Kidney (tissue), 14 donors: ENCODE measurements around the gene SLFN5. TPM values are rescaled to one million over a fixed set of nuclear protein-coding genes. Genes with fewer than 3 reads are reported as not detected.
A peak's percentile ranks its signal among the peaks of the same experiment; 100 is the strongest.

Experiments used
- DNase-seq, 5 donors: peaks; one replicate each; pipeline ENCODE4 v3.0.0-alpha.2; 2013 to 2020
- FAIRE-seq: peaks from 2 replicates; lab custom pipeline; 2012; peaks lifted over from hg19 to GRCh38; lab: Jason Lieb, UNC
- H3K27ac ChIP-seq, 2 donors: one replicate each; pipeline ENCODE4 v1.7.0; 2013; ENCODE audit warnings: low read depth in 2 of 2, low read length in 2 of 2, inconsistent platforms in 1 of 2
- H3K27me3 ChIP-seq: one replicate; pipeline ENCODE4 v1.7.1; 2013; ENCODE audit warnings: low read length, inconsistent platforms; ENCODE audit not compliant: control insufficient read depth, insufficient read depth
- H3K36me3 ChIP-seq, 3 donors: one replicate each; pipeline versions ENCODE4 v1.7.0 to v1.7.1; 2013; ENCODE audit warnings: low read length in 3 of 3, control low read depth in 1 of 3, inconsistent platforms in 1 of 3; ENCODE audit not compliant: insufficient read depth in 3 of 3, control insufficient read depth in 2 of 3
- H3K4me1 ChIP-seq, 3 donors: one replicate each; pipeline versions ENCODE4 v1.7.0 to v1.7.1; 2013; ENCODE audit warnings: low read length in 3 of 3, inconsistent platforms in 1 of 3, low read depth in 1 of 3; ENCODE audit not compliant: control insufficient read depth in 2 of 3, insufficient read depth in 2 of 3
- H3K4me3 ChIP-seq, 3 donors: one replicate each; pipeline versions ENCODE4 v1.7.0 to v1.8.1; 2013; ENCODE audit warnings: low read length in 3 of 3, control low read depth in 1 of 3, inconsistent platforms in 1 of 3
- H3K9ac ChIP-seq, 3 donors: one replicate each; pipeline versions ENCODE4 v1.7.0 to v1.7.1; 2013; ENCODE audit warnings: low read length in 3 of 3, control low read depth in 1 of 3, inconsistent platforms in 1 of 3
- H3K9me3 ChIP-seq, 3 donors: one replicate each; pipeline versions ENCODE4 v1.7.0 to v1.7.1; 2013; ENCODE audit warnings: low read length in 3 of 3, control low read depth in 1 of 3, inconsistent platforms in 1 of 3; ENCODE audit not compliant: control insufficient read depth in 2 of 3, insufficient read depth in 1 of 3
- intact Hi-C: fragments of 100-400 bp; cut with DNase I; formaldehyde crosslinking; loops from one replicate; pipeline ENCODE4 v1.11.1; 2022
- polyA plus RNA-seq: library from polyadenylated mRNA; stranded (reverse); fragments of 350-450 nt; fragmentation: Illumina TruSeq; extraction: RNeasy Lipid Tissue Mini Kit (QIAGEN cat#74804); gene quantifications from one replicate; pipeline ENCODE4 v1.2.3, GENCODE V29; 2014; ENCODE audit warnings: low read depth, low replicate concordance; ENCODE audit not compliant: insufficient read depth
- total RNA-seq: library from RNA; stranded (reverse); fragmentation: NEBNext Ultra II Directional; extraction: Animal tissue kit (Norgen Biotek cat#: 25700); gene quantifications from one replicate; pipeline ENCODE4 v1.2.1, GENCODE V29; 2021
- TF ChIP-seq, protein P1 (sequence below): IDR thresholded peaks from 3 replicates; pipeline ENCODE4 v1.5.1; 2012; ENCODE audit warnings: mild to moderate bottlenecking, moderate library complexity, borderline replicate concordance; ENCODE audit not compliant: insufficient read depth; ENCODE audit errors: extremely low read depth
- donor health status: control.
- donor health status: control.
- donor health status: control.
- donor health status: control.
- donor health status: control.
- donor health status: DM: yes; HTN: yes; CAD: no.
- donor health status: Normal renal cell carcinoma (clear cell type).

Gene SLFN5
- total and polyA plus RNA-seq, 2 donors from 2014 or later, result 2.0 to 64.8 TPM

DNA sequence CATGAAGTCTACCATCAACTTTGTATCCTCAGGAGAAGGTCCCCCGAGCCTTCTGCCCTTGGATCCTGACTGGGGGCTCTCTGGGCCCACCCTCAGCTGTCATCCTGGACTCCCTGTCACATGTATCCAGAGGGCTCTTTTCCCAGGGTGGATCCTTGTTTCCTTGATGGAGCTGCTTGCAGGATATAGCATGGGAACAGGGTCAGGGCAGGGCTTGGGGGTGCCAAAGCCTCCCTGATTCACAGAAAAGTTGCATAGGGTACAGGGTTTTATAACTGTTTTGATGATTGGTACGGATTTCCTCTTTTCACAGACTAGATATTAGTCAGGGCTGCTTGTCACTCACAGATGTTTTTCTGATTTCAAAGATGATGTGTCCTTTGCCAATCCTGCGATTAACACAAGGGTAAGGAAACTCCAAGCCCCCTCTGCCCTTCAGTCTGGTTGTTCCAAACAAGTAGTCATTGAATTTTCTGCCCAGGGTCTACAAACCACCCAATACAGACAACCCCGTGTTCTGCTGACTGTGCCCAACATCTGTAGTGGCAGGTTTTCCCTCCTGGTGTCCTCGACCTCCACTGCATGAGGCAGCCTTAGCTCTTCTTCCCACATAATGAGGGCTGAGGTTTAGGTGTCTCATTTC, 28.1 kb upstream of the SLFN5 start:
- no peak overlapping the region for H3K27ac ChIP-seq
- H3K36me3 ChIP-seq, result no peaks in the 10 kb centered on the region
- peaks cover 0 to 4% (median 0%) of the 10 kb centered on the region in 3 donors for H3K4me1 ChIP-seq
- no peak overlapping the region for H3K4me3 ChIP-seq
- no peak overlapping the region for H3K9ac ChIP-seq
- no peak for FAIRE-seq
- DNase-seq, result no peak
- intact Hi-C loops, result no loop called here
- TF ChIP-seq, protein P1, sequence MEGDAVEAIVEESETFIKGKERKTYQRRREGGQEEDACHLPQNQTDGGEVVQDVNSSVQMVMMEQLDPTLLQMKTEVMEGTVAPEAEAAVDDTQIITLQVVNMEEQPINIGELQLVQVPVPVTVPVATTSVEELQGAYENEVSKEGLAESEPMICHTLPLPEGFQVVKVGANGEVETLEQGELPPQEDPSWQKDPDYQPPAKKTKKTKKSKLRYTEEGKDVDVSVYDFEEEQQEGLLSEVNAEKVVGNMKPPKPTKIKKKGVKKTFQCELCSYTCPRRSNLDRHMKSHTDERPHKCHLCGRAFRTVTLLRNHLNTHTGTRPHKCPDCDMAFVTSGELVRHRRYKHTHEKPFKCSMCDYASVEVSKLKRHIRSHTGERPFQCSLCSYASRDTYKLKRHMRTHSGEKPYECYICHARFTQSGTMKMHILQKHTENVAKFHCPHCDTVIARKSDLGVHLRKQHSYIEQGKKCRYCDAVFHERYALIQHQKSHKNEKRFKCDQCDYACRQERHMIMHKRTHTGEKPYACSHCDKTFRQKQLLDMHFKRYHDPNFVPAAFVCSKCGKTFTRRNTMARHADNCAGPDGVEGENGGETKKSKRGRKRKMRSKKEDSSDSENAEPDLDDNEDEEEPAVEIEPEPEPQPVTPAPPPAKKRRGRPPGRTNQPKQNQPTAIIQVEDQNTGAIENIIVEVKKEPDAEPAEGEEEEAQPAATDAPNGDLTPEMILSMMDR, result no peak
- H3K9me3 ChIP-seq, result no peaks in the 10 kb centered on the region
- no peaks in the 10 kb centered on the region for H3K27me3 ChIP-seq

DNA sequence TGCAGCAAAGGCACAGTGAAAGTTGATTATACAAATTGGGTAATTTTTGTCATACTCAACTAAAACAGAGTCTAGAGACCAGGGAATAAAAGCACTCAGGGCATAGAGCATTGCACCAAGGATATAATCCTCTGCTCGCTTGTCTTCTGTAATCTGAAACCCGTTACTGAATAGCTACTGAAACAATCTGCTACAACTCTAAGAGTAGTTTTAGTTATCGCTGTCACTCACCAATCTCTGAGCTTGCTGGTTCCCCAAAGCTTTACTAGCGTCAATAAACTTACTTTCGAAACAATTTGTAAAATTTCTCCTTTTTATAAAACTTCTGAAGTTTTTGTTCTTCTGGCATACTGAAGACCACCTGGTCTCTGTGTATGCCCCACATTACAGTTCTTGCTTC, 25.8 kb upstream of the SLFN5 start:
- Histone ChIP-seq H3K9ac (no peak overlapping the region), H3K4me1 (peaks cover 0 to 4% (median 0%) of the 10 kb centered on the region in 3 donors), H3K27ac (no peak overlapping the region), H3K4me3 (no peak overlapping the region), H3K9me3 (no peaks in the 10 kb centered on the region), H3K27me3 (no peaks in the 10 kb centered on the region), H3K36me3 (no peaks in the 10 kb centered on the region)
- DNase-seq (no peak), FAIRE-seq (no peak)
- intact Hi-C loops, result no loop called here
- TF ChIP-seq, protein P1, result no peak

DNA sequence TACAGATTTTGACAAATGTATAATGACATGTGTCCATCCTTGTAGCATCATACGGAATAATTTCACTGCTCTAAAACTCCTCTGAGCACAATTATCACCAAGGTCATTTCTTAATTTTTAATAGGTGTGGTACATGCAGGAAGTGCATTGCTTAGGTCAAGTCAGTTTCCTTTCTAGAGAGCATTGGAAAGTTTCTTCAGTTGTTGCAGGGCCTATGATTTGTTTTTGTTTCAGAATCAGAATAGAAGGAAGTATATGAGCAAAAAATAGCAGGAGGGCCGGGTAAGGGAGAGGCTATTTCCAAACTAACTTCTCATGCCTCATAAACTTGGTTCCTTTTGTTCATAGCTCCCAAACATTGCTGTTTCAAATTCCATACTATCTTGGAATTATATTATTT, 24.0 kb upstream of the SLFN5 start:
- peaks cover 0 to 4% (median 0%) of the 10 kb centered on the region in 3 donors for H3K4me1 ChIP-seq
- no peaks in the 10 kb centered on the region for H3K36me3 ChIP-seq
- peak overlapping the region in 1 of 2 donors; percentile 28 for H3K27ac ChIP-seq
- H3K27me3 ChIP-seq, result no peaks in the 10 kb centered on the region
- TF ChIP-seq, protein P1, result no peak
- peaks cover 0 to 8% (median 0%) of the 10 kb centered on the region in 3 donors for H3K9me3 ChIP-seq
- H3K4me3 ChIP-seq, result no peak overlapping the region
- no peak for FAIRE-seq
- H3K9ac ChIP-seq, result no peak overlapping the region
- intact Hi-C loops, result no loop called here
- peak in 1 of 5 donors; percentile 14 for DNase-seq

DNA sequence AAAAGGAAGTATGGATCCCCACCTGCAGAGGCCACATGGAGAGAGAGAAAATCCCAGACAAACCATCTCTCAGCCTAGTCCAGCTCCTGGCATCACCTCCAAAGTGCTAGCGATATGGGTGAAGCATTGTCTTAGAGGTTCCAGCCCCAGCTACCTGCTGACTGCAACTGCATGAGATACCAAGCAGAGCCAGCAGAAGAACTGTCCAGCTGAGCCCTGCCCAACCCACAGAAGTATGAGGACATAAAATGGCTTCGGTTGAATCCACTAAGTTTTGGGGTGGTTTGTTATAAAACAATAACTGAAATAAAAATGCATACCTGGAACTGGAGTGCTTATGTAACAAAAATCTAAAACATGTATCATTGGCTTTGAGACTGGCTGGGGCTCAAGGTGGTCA, 20.4 kb upstream of the SLFN5 start:
- Histone ChIP-seq H3K9me3 (peaks cover 0 to 8% (median 0%) of the 10 kb centered on the region in 3 donors), H3K9ac (no peak overlapping the region), H3K36me3 (no peaks in the 10 kb centered on the region), H3K27ac (no peak overlapping the region), H3K4me3 (no peak overlapping the region), H3K27me3 (no peaks in the 10 kb centered on the region), H3K4me1 (peaks cover 0 to 2% (median 0%) of the 10 kb centered on the region in 3 donors)
- intact Hi-C loops, result no loop called here
- FAIRE-seq, result no peak
- TF ChIP-seq, protein P1, result no peak
- no peak for DNase-seq
